H7 (cell line): ENCODE results near the gene PCP4. TPM values are rescaled to one million over a fixed set of nuclear protein-coding genes. Genes with fewer than 3 reads are reported as not detected.

Source experiments
- DNase-seq: peaks from one replicate; pipeline ENCODE4 v3.0.0; 2012
- H3K27me3 ChIP-seq: 2 replicates; pipeline ENCODE4 v1.6.0; 2011; ENCODE audit warnings: mild to moderate bottlenecking, low read length; ENCODE audit not compliant: control insufficient read depth, insufficient read depth
- H3K36me3 ChIP-seq: replicated peaks from 2 replicates; pipeline ENCODE4 v1.5.1; 2011; ENCODE audit warnings: low read length; ENCODE audit not compliant: control insufficient read depth, insufficient read depth
- H3K4me3 ChIP-seq: 2 replicates; pipeline ENCODE4 v1.5.1; 2011; ENCODE audit warnings: low read depth, mild to moderate bottlenecking, control low read depth, low read length, moderate library complexity; ENCODE audit not compliant: insufficient read depth
- total RNA-seq: library from RNA; depleted of rRNA; stranded (reverse); fragments of >200 nt; shearing (Covaris generic); gene quantifications from 2 replicates; pipeline ENCODE4 v1.2.3, GENCODE V29; 2014; rRNA removed

The PCP4 gene
- total RNA-seq: 0.24 TPM in 1 of 2 replicates, not detected in the other

- no peaks in the 10 kb centered on the region; the same call in 1 of the 2 replicates for H3K27me3 ChIP-seq
- H3K4me3 ChIP-seq: no peak within 1 kb of the TSS
- no peaks in the 10 kb centered on the region for H3K36me3 ChIP-seq
- DNase-seq: peak; percentile 89
Measured at GRCh38 chr21:39867198-39867650, at the start of gene PCP4. Gene PCP4, plus strand, starts transcription at chr21:39867438. Its CDS starts 64 bp downstream, at chr21:39867502.

GRCh38 chr21:39818557-39818956 lies 48.7 kb upstream of the PCP4 start:
- no peak for DNase-seq
- Histone ChIP-seq H3K4me3 (no peak overlapping the region), H3K36me3 (no peaks in the 10 kb centered on the region), H3K27me3 (no peaks in the 10 kb centered on the region)

- Histone ChIP-seq H3K4me3 (no peak overlapping the region), H3K27me3 (no peaks in the 10 kb centered on the region)
- DNase-seq: no peak
Measured at GRCh38 chr21:39822042-39822441, 45.2 kb upstream of the PCP4 start.

GRCh38 chr21:39825250-39825649 lies 42.0 kb upstream of the PCP4 start:
- Histone ChIP-seq H3K36me3 (no peaks in the 10 kb centered on the region), H3K4me3 (no peak overlapping the region), H3K27me3 (no peaks in the 10 kb centered on the region)
- DNase-seq: no peak

More at GRCh38 chr21:39822042-39822441, 45.2 kb upstream of the PCP4 start:
- H3K36me3 ChIP-seq: no peaks in the 10 kb centered on the region

GRCh38 chr21:39834543-39834942 lies 32.7 kb upstream of the PCP4 start:
- Histone ChIP-seq H3K4me3 (no peak overlapping the region), H3K36me3 (no peaks in the 10 kb centered on the region), H3K27me3 (no peaks in the 10 kb centered on the region)
- no peak for DNase-seq

GRCh38 chr21:39837861-39838359 lies 29.3 kb upstream of the PCP4 start:
- H3K36me3 ChIP-seq: no peaks in the 10 kb centered on the region
- no peak overlapping the region for H3K4me3 ChIP-seq
- DNase-seq: no peak
- H3K27me3 ChIP-seq: no peaks in the 10 kb centered on the region

GRCh38 chr21:39840373-39841097 lies 26.7 kb upstream of the PCP4 start:
- Histone ChIP-seq H3K36me3 (no peaks in the 10 kb centered on the region), H3K27me3 (no peaks in the 10 kb centered on the region), H3K4me3 (no peak overlapping the region)
- DNase-seq: no peak

GRCh38 chr21:39842741-39843459 lies 24.3 kb upstream of the PCP4 start:
- Histone ChIP-seq H3K4me3 (no peak overlapping the region), H3K36me3 (no peaks in the 10 kb centered on the region), H3K27me3 (no peaks in the 10 kb centered on the region)
- DNase-seq: no peak

GRCh38 chr21:39843483-39843882 lies 23.8 kb upstream of the PCP4 start:
- Histone ChIP-seq H3K36me3 (no peaks in the 10 kb centered on the region), H3K27me3 (no peaks in the 10 kb centered on the region), H3K4me3 (no peak overlapping the region)
- DNase-seq: no peak

- no peaks in the 10 kb centered on the region for H3K36me3 ChIP-seq
- H3K27me3 ChIP-seq: no peaks in the 10 kb centered on the region
- H3K4me3 ChIP-seq: no peak overlapping the region
Measured at GRCh38 chr21:39843916-39844315, 23.3 kb upstream of the PCP4 start.

GRCh38 chr21:39845571-39846130 lies 21.6 kb upstream of the PCP4 start:
- H3K27me3 ChIP-seq: no peaks in the 10 kb centered on the region
- no peak for DNase-seq
- H3K4me3 ChIP-seq: no peak overlapping the region
- no peaks in the 10 kb centered on the region for H3K36me3 ChIP-seq

More at GRCh38 chr21:39843916-39844315, 23.3 kb upstream of the PCP4 start:
- DNase-seq: no peak

- Histone ChIP-seq H3K36me3 (no peaks in the 10 kb centered on the region), H3K4me3 (no peak overlapping the region), H3K27me3 (no peaks in the 10 kb centered on the region)
- DNase-seq: no peak
Measured at GRCh38 chr21:39847877-39848276, 19.4 kb upstream of the PCP4 start.

GRCh38 chr21:39849014-39849655 lies 18.1 kb upstream of the PCP4 start:
- Histone ChIP-seq H3K36me3 (no peaks in the 10 kb centered on the region), H3K27me3 (no peaks in the 10 kb centered on the region), H3K4me3 (no peak overlapping the region)
- no peak for DNase-seq

GRCh38 chr21:39850333-39850732 lies 16.9 kb upstream of the PCP4 start:
- Histone ChIP-seq H3K4me3 (no peak overlapping the region), H3K27me3 (no peaks in the 10 kb centered on the region), H3K36me3 (no peaks in the 10 kb centered on the region)
- no peak for DNase-seq
